Globus pallidus (tissue), 1 donor: ENCODE data around the gene IQGAP3.

ENCODE experiments used
- DNase-seq: peaks from one replicate; pipeline ENCODE4 v3.0.0-alpha.2; 2015; ENCODE audit warnings: low spot score

Gene IQGAP3

GRCh38 chr1:156538711-156539440 lies 33.5 kb downstream of the IQGAP3 start:
- no peak for DNase-seq

- DNase-seq: no peak
Observed at GRCh38 chr1:156537027-156537426, 35.3 kb downstream of the IQGAP3 start.

DNA sequence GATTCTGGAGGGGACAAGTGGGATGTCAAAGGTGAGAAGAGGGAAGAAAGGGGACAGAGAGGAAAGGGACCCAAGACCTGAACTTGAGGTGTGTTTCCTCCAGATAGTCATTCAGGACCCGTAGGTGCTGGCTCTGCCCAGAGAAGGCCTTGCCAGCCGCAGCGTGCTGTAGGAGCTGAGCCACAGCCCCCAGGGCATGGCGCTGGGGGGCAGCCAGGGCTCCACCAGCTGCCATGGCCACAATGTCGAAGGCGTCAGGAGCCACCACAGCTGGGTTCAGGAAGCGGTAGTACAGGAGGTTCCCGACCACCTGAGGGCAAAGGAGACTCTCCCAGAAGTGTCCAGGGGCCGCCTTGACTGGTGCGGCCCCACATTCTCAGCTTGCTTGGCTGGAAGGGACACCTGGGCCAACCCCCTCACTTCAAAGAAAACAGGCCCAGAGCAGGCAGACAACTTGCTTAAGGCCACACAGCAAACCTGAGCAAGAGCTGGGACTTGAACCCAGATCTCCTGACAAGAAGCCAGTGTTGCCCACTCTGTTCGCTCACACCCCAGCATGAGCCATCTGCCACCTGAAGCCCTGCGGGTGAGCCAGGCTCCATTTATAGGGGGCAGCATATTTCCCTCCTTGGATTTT lies 37.8 kb downstream of the IQGAP3 start:
- no peak for DNase-seq

- no peak for DNase-seq
Observed at GRCh38 chr1:156533568-156534220, 38.7 kb downstream of the IQGAP3 start.

DNA sequence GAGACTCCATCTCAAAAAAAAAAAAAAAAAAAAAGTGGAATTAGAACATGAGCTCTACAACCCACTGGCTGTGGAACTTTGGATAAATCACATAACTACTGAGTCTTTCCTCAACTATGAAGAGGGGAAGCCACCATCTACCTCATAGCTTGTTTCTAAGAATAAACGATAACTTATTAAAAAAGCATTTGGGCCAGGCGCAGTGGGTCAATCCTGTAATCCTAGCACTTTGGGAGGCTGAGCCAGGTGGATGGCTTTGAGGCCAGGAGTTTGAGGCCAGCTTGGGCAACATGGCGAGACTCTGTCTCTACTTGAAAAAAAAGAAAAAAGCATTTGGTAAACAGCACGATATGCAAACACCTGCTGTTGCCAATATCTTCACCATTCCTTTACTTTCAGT lies 40.0 kb downstream of the IQGAP3 start:
- DNase-seq: no peak

DNA sequence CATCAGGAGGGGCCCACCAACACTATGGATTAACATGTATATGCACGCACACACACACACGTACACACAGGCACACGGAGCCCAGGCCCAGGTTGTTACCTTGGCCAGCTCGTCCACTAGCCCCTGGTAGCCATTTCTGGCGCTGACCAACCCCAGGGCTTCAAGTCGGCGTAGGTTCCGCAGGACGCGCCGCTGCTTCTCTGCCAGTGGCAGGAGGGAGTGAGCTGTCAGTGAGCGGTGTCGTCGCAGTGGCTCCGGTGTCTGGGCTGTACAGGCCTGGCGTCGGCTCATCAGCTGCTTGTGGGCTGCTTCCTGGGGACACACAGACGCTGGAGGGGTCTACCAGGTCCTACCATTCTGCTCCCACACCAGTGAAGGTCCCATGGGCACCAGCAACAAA lies 42.4 kb downstream of the IQGAP3 start:
- DNase-seq: no peak

- DNase-seq: no peak
Observed at GRCh38 chr1:156528875-156529425, 43.4 kb downstream of the IQGAP3 start.

- no peak for DNase-seq
Observed at GRCh38 chr1:156528231-156528630, 44.1 kb downstream of the IQGAP3 start.

- no peak for DNase-seq
Observed at GRCh38 chr1:156527584-156527983, 44.8 kb downstream of the IQGAP3 start.

DNA sequence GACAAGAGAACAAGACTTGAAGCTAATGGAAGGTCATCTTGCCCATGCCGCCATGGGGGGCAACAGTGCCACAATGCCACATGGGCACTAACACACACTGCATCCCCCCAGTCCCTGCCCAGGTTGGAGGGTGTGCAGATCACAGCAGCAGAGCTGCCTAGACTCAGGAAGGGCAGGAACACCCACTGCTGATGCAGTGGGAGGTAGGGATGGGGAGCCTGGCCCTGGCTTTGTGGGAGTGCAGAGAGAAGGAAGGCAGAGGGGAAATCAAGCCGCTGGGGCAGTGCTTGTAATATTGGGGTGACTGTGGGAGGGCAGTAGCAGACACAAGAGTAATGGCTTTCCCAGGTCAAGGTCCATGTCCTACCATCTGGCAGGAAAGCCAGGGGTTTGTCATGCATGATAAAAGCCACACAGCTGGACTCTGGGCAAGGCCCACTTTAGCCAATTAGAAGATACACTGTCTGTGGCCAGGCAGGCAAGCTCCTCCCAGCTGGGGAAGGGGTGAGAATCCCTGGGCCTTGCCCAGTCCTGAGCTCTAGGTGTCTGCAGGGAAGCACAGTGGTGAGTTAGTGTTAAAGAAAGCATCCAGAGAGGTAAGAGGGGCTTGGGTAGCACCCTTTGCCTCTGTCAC lies 46.4 kb downstream of the IQGAP3 start:
- no peak for DNase-seq

DNA sequence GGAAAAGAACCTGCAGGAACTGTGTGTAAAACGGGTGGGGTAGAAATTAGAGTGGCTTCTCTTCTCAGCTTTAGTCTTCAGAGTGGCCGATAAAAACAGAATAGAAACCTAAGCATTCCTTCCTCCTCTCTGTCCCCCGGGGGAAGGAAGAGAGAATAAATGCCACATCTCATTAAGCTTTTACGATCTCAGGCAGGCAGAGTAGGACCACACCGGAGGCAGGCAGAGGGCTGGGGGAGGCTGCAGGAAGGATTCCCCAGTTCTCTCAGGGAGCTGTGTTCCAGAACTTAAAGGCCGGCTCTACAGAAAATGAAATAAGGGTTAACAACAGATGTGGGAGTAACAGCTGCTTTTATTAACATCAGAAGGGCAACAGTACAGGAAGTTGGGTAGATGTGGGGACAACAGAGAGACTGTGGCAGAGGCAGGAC lies 47.3 kb downstream of the IQGAP3 start:
- no peak for DNase-seq

GRCh38 chr1:156524481-156524869 lies 47.9 kb downstream of the IQGAP3 start:
- no peak for DNase-seq

GRCh38 chr1:156523801-156524480 lies 48.4 kb downstream of the IQGAP3 start:
- DNase-seq: no peak

DNA sequence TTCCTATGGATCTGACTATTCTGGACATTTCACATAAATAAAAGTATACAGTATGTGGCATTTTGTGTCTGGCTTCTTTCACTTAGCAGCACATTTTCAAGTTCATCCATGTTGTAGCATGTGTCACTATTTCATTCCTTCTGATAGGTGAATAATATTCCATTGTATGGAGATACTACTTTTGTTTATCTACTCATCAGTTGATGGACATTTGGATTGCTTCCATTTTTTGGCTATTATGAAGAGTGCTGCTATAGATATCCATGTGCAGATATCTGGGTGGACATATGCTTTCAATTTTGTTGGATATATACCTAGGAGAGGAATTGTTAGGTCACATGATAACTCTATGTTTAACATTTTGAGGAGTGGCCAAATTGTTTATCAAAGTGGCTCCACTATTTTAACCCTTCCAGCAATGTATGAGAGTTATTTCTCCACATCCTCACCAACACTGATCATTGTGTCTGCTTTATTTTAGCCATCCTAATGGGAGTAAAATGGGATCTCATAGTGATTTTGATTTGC lies 49.9 kb downstream of the IQGAP3 start:
- no peak for DNase-seq

DNA sequence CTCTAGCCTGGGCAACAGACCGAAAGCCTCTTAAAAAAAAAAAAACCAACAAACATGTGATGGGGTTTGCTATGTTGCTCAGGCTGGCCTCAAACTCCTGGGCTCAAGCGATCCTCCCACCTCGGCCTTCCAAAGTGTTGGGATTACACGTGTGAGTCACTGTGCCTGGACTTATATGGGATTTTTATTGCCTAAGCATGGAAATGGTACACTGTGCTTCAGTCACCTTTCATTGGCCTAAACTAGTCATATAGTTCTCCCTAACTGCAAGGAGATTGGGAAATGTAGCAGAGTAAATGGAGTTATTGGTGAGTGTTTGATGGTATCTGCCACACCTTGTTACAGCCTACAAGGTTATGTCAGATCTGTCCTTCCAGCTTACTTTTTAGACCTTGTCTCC lies 54.6 kb downstream of the IQGAP3 start:
- no peak for DNase-seq

DNA sequence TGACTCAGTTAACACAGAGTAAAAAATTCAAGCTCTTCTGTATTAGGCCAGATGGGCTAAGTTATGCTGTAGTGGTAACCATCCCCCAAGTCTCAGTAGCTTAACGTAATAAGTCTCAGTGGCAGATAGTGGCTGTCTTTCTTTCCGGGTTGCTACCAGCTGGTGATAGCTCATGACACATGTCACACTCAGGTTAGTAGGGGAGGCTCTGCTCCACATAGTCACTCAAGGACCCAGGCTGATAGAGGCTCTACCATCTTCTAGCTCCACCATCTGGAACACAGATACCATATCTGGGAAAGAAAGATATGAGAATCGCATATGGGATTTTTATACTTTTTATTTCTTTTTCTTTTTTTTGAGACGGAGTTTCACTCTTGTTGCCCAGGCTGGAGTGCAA lies 55.5 kb downstream of the IQGAP3 start:
- no peak for DNase-seq

DNA sequence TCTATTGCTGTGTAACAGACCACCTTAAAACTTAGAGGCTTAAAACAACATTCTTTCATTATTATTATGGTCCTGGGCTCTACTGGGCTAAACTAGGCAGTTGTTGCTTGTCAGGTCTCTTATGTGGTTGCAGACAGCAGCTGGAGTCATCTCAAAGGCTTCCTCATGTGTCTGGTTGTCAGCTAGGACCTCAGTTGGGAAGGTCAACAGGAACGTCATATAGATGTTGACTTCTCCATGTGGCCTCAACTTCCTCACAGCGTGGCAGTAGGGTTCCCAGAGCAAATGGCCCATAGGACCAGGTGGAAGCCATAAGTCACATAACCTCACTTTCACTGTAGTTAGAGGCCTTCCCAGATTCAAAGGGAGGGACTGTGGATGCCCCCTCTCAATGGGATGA lies 56.4 kb downstream of the IQGAP3 start:
- no peak for DNase-seq

- DNase-seq: no peak
Observed at GRCh38 chr1:156513185-156513584, 59.2 kb downstream of the IQGAP3 start.

- no peak for DNase-seq
Observed at GRCh38 chr1:156511644-156512043, 60.7 kb downstream of the IQGAP3 start.

DNA sequence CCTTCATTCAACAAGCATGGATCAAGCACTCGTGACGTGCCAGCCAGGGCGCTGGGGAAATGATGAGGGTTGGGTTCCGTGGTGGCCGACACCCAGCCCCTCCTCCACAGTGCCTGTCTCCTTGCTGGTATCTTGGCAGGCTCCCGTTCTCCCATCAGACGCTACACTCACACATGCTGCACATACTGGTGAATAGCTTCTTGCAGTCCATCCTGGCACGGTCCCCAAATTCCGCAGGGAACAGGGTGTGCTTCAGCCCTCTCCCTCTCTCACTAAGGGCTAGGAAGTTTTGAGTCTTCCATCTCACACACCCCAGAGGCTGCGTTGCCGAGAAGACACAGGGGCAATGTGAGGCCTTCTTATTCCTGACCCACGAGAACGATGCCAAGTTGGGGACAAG lies 61.7 kb downstream of the IQGAP3 start:
- DNase-seq: no peak

GRCh38 chr1:156509424-156510034 lies 62.8 kb downstream of the IQGAP3 start:
- no peak for DNase-seq

GRCh38 chr1:156508955-156509234 lies 63.5 kb downstream of the IQGAP3 start:
- no peak for DNase-seq
